Neural cell (in vitro differentiated cells): ENCODE data around the gene NAP1L1. TPM values are rescaled to one million over a fixed set of nuclear protein-coding genes. Genes with fewer than 3 reads are reported as not detected.

Experiments
- H2AFZ ChIP-seq: fragments of 200-600, 300-800 bp; sonication (generic), shearing (Covaris generic); 2 replicates; pipeline ENCODE4 v1.6.0; 2014; ENCODE audit warnings: low read depth, mild to moderate bottlenecking, antibody characterized with exemption, low read length, moderate library complexity
- H3F3A ChIP-seq: fragments of 200-600 bp; shearing (Covaris generic); 2 replicates; pipeline ENCODE4 v1.6.1; 2016; ENCODE audit warnings: mild to moderate bottlenecking, moderate library complexity, mixed read lengths, antibody characterized with exemption, low read length; ENCODE audit not compliant: insufficient read depth, poor library complexity, severe bottlenecking
- H3K27ac ChIP-seq: fragments of 200-600, 300-800 bp; sonication (generic), shearing (Covaris generic); 2 replicates; pipeline ENCODE4 v1.5.1; 2014; ENCODE audit warnings: mild to moderate bottlenecking, low read length, moderate library complexity
- H3K27me3 ChIP-seq: fragments of 300-800, 200-600 bp; sonication (generic), shearing (Covaris generic); 2 replicates; pipeline ENCODE4 v1.6.0; 2014; ENCODE audit warnings: mild to moderate bottlenecking, low read depth, low read length, moderate library complexity; ENCODE audit not compliant: insufficient read depth
- H3K36me3 ChIP-seq: fragments of 300-800, 200-600 bp; sonication (generic), shearing (Covaris generic); 2 replicates; pipeline ENCODE4 v1.5.1; 2014; ENCODE audit warnings: mild to moderate bottlenecking, antibody characterized with exemption, low read length, moderate library complexity; ENCODE audit not compliant: insufficient read depth
- H3K4me2 ChIP-seq: fragments of 300-800, 200-600 bp; sonication (generic), shearing (Covaris generic); 2 replicates; pipeline ENCODE4 v1.6.0; 2014; ENCODE audit warnings: mild to moderate bottlenecking, low read length
- H3K4me3 ChIP-seq: fragments of 300-800, 200-600 bp; sonication (generic), shearing (Covaris generic); 2 replicates; pipeline ENCODE4 v1.5.1; 2014; ENCODE audit warnings: mild to moderate bottlenecking, low read length, moderate library complexity
- H3K79me2 ChIP-seq: fragments of 200-600 bp; shearing (Covaris generic); replicated peaks from 2 replicates; pipeline ENCODE4 v1.6.0; 2014; ENCODE audit warnings: mild to moderate bottlenecking, low read length, moderate library complexity; ENCODE audit not compliant: insufficient read depth
- H3K9ac ChIP-seq: fragments of 300-800, 200-600 bp; sonication (generic), shearing (Covaris generic); 2 replicates; pipeline ENCODE4 v1.6.1; 2016; ENCODE audit warnings: mild to moderate bottlenecking, low read length, mixed read lengths
- H3K9me2 ChIP-seq: fragments of 200-600 bp; shearing (Covaris generic); 2 replicates; pipeline ENCODE4 v1.6.1; 2016; ENCODE audit warnings: mild to moderate bottlenecking, low read length, mixed read lengths; ENCODE audit not compliant: insufficient read depth
- H3K9me3 ChIP-seq: fragments of 200-600, 300-800 bp; sonication (generic), shearing (Covaris generic); 2 replicates; pipeline ENCODE4 v1.6.1; 2016; ENCODE audit warnings: mild to moderate bottlenecking, mixed run types, low read length, moderate library complexity, mixed read lengths
- H4K20me1 ChIP-seq: fragments of 200-600 bp; shearing (Covaris generic); 2 replicates; pipeline ENCODE4 v1.6.1; 2016; ENCODE audit warnings: mild to moderate bottlenecking, mixed run types; ENCODE audit not compliant: insufficient read depth
- EP300 ChIP-seq: fragments of 450-650 bp; conservative IDR thresholded peaks from 2 replicates; pipeline ENCODE4 v1.6.1; 2014; ENCODE audit warnings: antibody characterized with exemption, mild to moderate bottlenecking, moderate library complexity; ENCODE audit not compliant: poor library complexity, severe bottlenecking
- EZH2 ChIP-seq: fragments of 200-600, 300-800 bp; shearing (Covaris generic), sonication (generic); IDR thresholded peaks from 2 replicates; pipeline ENCODE4 v1.6.1; 2014; ENCODE audit warnings: antibody characterized with exemption, low read length, borderline replicate concordance, mild to moderate bottlenecking; ENCODE audit not compliant: insufficient read depth, poor library complexity, severe bottlenecking
- MXI1 ChIP-seq: fragments of 450-650 bp; conservative IDR thresholded peaks from 2 replicates; pipeline ENCODE4 v1.6.1; 2014; ENCODE audit warnings: antibody characterized with exemption, mild to moderate bottlenecking; ENCODE audit not compliant: poor library complexity, severe bottlenecking
- POLR2AphosphoS5 ChIP-seq: IDR thresholded peaks from 2 replicates; pipeline ENCODE4 v1.6.1; 2012
- RAD21 ChIP-seq: fragments of 450-650 bp; conservative IDR thresholded peaks from 2 replicates; pipeline ENCODE4 v1.6.1; 2014; ENCODE audit warnings: antibody characterized with exemption, mild to moderate bottlenecking, moderate library complexity
- SMC3 ChIP-seq: fragments of 450-650 bp; conservative IDR thresholded peaks from 2 replicates; pipeline ENCODE4 v1.6.1; 2014; ENCODE audit warnings: antibody characterized with exemption, mild to moderate bottlenecking, moderate library complexity; ENCODE audit not compliant: poor library complexity
- TAF1 ChIP-seq: IDR thresholded peaks from 2 replicates; pipeline ENCODE4 v1.6.1; 2012; ENCODE audit warnings: low read depth
- polyA plus RNA-seq: library from polyadenylated mRNA; depleted of rRNA; stranded (reverse); fragments of >200 nt; gene quantifications from 2 replicates; pipeline ENCODE4 v1.2.3, GENCODE V29; 2014
- TF ChIP-seq, protein P1 (sequence below): fragments of 450-650 bp; IDR thresholded peaks from 2 replicates; pipeline ENCODE4 v1.5.1; 2014; ENCODE audit warnings: antibody characterized with exemption, mild to moderate bottlenecking, moderate library complexity; ENCODE audit not compliant: poor library complexity, severe bottlenecking
- TF ChIP-seq, protein P2 (sequence below): IDR thresholded peaks from 2 replicates; pipeline ENCODE4 v1.6.1; 2012; ENCODE audit warnings: borderline replicate concordance

Gene NAP1L1
- polyA plus RNA-seq, 1 donor from 2014 or later: 359 TPM

DNA sequence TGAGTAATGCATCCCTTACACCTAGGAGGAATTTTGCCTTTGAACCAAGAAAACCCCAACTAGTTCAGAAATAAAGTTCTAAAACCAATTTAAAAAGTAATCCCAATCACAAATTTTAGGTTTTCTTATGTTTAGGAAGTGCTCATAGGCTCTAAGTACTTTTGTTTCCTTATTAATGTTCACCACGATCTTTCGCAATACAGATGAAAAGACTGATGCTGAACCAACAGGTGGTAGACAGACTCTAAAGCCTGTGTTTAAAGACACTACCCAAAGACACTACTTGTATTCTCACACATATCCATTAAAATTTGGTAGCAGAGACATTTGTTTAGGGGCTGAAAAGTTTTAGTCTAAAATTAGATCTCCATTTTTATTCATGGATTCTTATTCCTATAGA lies 42.3 kb downstream of the NAP1L1 start:
- TF ChIP-seq SMC3 (no peak), EP300 (no peak), MXI1 (no peak), POLR2AphosphoS5 (no peak), EZH2 (no peak), TAF1 (no peak), RAD21 (no peak)
- TF ChIP-seq, protein P1, sequence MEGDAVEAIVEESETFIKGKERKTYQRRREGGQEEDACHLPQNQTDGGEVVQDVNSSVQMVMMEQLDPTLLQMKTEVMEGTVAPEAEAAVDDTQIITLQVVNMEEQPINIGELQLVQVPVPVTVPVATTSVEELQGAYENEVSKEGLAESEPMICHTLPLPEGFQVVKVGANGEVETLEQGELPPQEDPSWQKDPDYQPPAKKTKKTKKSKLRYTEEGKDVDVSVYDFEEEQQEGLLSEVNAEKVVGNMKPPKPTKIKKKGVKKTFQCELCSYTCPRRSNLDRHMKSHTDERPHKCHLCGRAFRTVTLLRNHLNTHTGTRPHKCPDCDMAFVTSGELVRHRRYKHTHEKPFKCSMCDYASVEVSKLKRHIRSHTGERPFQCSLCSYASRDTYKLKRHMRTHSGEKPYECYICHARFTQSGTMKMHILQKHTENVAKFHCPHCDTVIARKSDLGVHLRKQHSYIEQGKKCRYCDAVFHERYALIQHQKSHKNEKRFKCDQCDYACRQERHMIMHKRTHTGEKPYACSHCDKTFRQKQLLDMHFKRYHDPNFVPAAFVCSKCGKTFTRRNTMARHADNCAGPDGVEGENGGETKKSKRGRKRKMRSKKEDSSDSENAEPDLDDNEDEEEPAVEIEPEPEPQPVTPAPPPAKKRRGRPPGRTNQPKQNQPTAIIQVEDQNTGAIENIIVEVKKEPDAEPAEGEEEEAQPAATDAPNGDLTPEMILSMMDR: no peak
- TF ChIP-seq, protein P2, sequence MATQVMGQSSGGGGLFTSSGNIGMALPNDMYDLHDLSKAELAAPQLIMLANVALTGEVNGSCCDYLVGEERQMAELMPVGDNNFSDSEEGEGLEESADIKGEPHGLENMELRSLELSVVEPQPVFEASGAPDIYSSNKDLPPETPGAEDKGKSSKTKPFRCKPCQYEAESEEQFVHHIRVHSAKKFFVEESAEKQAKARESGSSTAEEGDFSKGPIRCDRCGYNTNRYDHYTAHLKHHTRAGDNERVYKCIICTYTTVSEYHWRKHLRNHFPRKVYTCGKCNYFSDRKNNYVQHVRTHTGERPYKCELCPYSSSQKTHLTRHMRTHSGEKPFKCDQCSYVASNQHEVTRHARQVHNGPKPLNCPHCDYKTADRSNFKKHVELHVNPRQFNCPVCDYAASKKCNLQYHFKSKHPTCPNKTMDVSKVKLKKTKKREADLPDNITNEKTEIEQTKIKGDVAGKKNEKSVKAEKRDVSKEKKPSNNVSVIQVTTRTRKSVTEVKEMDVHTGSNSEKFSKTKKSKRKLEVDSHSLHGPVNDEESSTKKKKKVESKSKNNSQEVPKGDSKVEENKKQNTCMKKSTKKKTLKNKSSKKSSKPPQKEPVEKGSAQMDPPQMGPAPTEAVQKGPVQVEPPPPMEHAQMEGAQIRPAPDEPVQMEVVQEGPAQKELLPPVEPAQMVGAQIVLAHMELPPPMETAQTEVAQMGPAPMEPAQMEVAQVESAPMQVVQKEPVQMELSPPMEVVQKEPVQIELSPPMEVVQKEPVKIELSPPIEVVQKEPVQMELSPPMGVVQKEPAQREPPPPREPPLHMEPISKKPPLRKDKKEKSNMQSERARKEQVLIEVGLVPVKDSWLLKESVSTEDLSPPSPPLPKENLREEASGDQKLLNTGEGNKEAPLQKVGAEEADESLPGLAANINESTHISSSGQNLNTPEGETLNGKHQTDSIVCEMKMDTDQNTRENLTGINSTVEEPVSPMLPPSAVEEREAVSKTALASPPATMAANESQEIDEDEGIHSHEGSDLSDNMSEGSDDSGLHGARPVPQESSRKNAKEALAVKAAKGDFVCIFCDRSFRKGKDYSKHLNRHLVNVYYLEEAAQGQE: no peak
- no peak overlapping the region for H3K4me2 ChIP-seq
- H2AFZ ChIP-seq: no peak overlapping the region
- no peaks in the 10 kb centered on the region for H4K20me1 ChIP-seq
- no peaks in the 10 kb centered on the region for H3K36me3 ChIP-seq
- H3K79me2 ChIP-seq: no peaks in the 10 kb centered on the region
- H3K27me3 ChIP-seq: no peaks in the 10 kb centered on the region
- H3K9me2 ChIP-seq: no peaks in the 10 kb centered on the region
- no peak overlapping the region for H3K4me3 ChIP-seq
- no peak overlapping the region for H3K27ac ChIP-seq
- no peak overlapping the region for H3K9ac ChIP-seq
- H3K9me3 ChIP-seq: no peaks in the 10 kb centered on the region
- H3F3A ChIP-seq: no peaks in the 10 kb centered on the region

DNA sequence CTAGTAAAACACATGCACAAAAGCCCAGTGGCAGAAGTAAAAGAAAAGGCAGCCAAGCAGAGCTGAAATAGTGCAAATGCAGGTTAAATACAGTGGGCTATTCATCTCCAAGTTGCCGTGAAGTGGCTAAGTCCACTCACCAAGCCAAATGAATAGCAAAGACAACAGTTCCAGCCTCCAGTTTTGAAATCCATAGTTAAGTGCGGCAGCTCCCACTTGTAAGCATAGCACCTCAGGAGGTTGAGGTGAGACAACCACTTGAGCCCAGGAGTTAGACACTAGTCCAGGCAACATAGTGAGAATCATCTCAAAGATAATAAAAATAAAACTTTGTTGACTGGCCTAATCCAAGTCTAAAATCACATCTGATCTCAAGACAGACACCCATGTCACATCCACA lies 43.1 kb downstream of the NAP1L1 start:
- H3K4me3 ChIP-seq: no peak overlapping the region
- no peaks in the 10 kb centered on the region for H3K9me2 ChIP-seq
- H3K36me3 ChIP-seq: no peaks in the 10 kb centered on the region
- no peak overlapping the region for H3K9ac ChIP-seq
- H3K27me3 ChIP-seq: no peaks in the 10 kb centered on the region
- H3F3A ChIP-seq: no peaks in the 10 kb centered on the region
- H2AFZ ChIP-seq: no peak overlapping the region
- no peak overlapping the region for H3K27ac ChIP-seq
- no peak for TF ChIP-seq MXI1
- TF ChIP-seq, protein P2: no peak
- no peak for TF ChIP-seq EZH2
- TF ChIP-seq POLR2AphosphoS5: no peak
- TF ChIP-seq EP300: no peak
- no peak for TF ChIP-seq TAF1
- TF ChIP-seq SMC3: no peak
- TF ChIP-seq RAD21: no peak
- TF ChIP-seq, protein P1: no peak
- no peaks in the 10 kb centered on the region for H3K9me3 ChIP-seq
- no peaks in the 10 kb centered on the region for H3K79me2 ChIP-seq
- no peak overlapping the region for H3K4me2 ChIP-seq
- H4K20me1 ChIP-seq: no peaks in the 10 kb centered on the region
